ENCODE measurements around the gene BEST2. TPM values are rescaled to one million over a fixed set of nuclear protein-coding genes. Genes with fewer than 3 reads are reported as not detected.
A peak's percentile ranks its signal among the peaks of the same experiment; 100 is the strongest.

The BEST2 gene
- 0.10 TPM for total RNA-seq (2021; ENCODE audit: unreplicated experiment)
- 0.10 and 0.12 TPM in 2 replicates for polyA plus RNA-seq (2012)
- Bru-seq, nascent RNA = percentile 8 among the genes with signal in this experiment
- percentile 20 among the genes with signal in this experiment for BruChase-seq, experiment 1, labeled RNA remaining after a 6-hour chase
- percentile 12 among the genes with signal in this experiment for BruChase-seq, experiment 2, labeled RNA remaining after a 2-hour chase
- long read RNA-seq = 0 reads

DNA sequence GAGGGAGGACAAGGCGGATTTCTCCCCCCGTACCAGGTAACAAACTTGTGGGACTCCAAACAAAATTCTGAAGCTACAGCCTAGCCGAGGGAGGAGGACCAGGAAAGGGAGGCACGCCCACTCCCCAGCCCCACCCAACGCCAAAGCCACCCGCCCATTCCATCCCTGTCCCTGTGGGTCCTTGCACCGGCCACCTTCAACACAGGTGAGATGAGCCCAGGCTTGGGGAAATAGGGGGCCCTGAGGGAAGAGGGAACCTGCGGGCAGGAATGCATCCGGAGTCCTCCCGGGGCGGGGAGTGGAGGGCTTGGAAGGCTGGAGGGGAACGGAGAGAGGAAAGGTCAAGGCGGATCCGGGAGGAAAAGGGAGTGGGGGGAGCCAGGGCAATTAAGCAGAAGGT, at the start of gene BEST2:
Gene BEST2, plus strand, starts transcription at position 157 of the 400 bp plus-strand sequence. CDS start 802 bp downstream, outside the sequence.
- no peaks in the 10 kb centered on the region for H3K9me2 ChIP-seq (ENCODE audit: insufficient read depth)
- no peaks in the 10 kb centered on the region for H4K20me1 ChIP-seq (ENCODE audit: insufficient read depth)
- H3K9me3 ChIP-seq (ENCODE audit: control insufficient read depth in 1 of 2, insufficient read depth in 1 of 2, low read depth in 1 of 2, low read length in 2 of 2) = no peaks in the 10 kb centered on the region
- H3K4me2 ChIP-seq (ENCODE audit: low read length) = no peak within 1 kb of the TSS
- H3K9ac ChIP-seq (ENCODE audit: low read length) = no peak within 1 kb of the TSS
- BruUV-seq (replicated peaks) = no TSS peak
- no peaks in the 10 kb centered on the region for H3K79me2 ChIP-seq (ENCODE audit: insufficient read depth, low read length)
- no peak for DNase-seq (ENCODE audit: low read depth, low spot score)
- CTCF ChIA-PET = interaction anchor here (1.5 kb wide), 1 partner anchor 9 kb away, joined by 4 read pairs; no protein-coding TSS in a partner anchor
- intact Hi-C loops (cut with micrococcal nuclease) = no loop called here
- no peaks in the 10 kb centered on the region for H3K4me1 ChIP-seq (ENCODE audit: control insufficient read depth in 1 of 2, insufficient read depth in 2 of 2, low read length in 2 of 2)
- no peak within 1 kb of the TSS for H3K27ac ChIP-seq (ENCODE audit: low read depth, low read length)
- POLR2A ChIA-PET = no interaction called here
- no peak within 1 kb of the TSS for H3K4me3 ChIP-seq (replicated peaks in 1 of 2; ENCODE audit: low read depth in 1 of 2, low read length in 2 of 2)
- no peaks in the 10 kb centered on the region for H3K27me3 ChIP-seq (ENCODE audit: insufficient read depth, low read length)
- H3K36me3 ChIP-seq (ENCODE audit: control insufficient read depth in 1 of 2, insufficient read depth in 2 of 2, low read length in 2 of 2) = peaks cover 0 to 12% of the 10 kb centered on the region in 2 experiments; a peak in 3 of 4 replicates
- no peak within 1 kb of the TSS for H2AFZ ChIP-seq (ENCODE audit: low read depth, low read length, poor library complexity, severe bottlenecking)
- TF ChIP-seq SRF (IDR thresholded peaks at IDR 0.05; ENCODE audit: low read depth) (no peak), ELF1 (IDR thresholded peaks at IDR 0.05; ENCODE audit: borderline replicate concordance, low read depth) (no peak), CEBPB (IDR thresholded peaks at IDR 0.05; ENCODE audit: low read depth) (no peak), EZH2 (IDR thresholded peaks at IDR 0.05) (no peak), REST (IDR thresholded peaks at IDR 0.05; ENCODE audit: low read depth) (no peak), CBX3 (IDR thresholded peaks at IDR 0.05; ENCODE audit: low read depth) (no peak), SP1 (IDR thresholded peaks at IDR 0.05; ENCODE audit: low read depth) (no peak), ZFX (IDR thresholded peaks at IDR 0.05) (no peak), EZH2phosphoT487 (IDR thresholded peaks at IDR 0.05; ENCODE audit: borderline replicate concordance) (no peak), YY1 (IDR thresholded peaks at IDR 0.05; ENCODE audit: extremely low read depth, insufficient replicate concordance, low read depth, low read length) (no peak), FOSL1 (IDR thresholded peaks at IDR 0.05; ENCODE audit: low read depth) (no peak)
- TF ChIP-seq, protein P1, sequence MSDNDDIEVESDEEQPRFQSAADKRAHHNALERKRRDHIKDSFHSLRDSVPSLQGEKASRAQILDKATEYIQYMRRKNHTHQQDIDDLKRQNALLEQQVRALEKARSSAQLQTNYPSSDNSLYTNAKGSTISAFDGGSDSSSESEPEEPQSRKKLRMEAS (IDR thresholded peaks at IDR 0.05) = no peak
- ATAC-seq = peak; percentile 35; the same call in 1 of the 2 replicates
- RAD21 ChIA-PET (ENCODE audit: low non-redundant PET in 1 of 2, low total read pairs in 2 of 2, uncharacterized antibody in 2 of 2, unreplicated experiment in 2 of 2) = no interaction called here

All from HCT116 (cell line).